Esophagus muscularis mucosa (tissue), 4 donors: ENCODE data around the gene DNAI2. TPM values are rescaled to one million over a fixed set of nuclear protein-coding genes. Genes with fewer than 3 reads are reported as not detected.

Source experiments
- DNase-seq: peaks from one replicate; pipeline ENCODE4 v3.0.0-alpha.2; 2017; ENCODE audit errors: extremely low spot score
- H3K27ac ChIP-seq, 4 donors: fragments of 200-600 bp; sonication (generic); replicated peaks in 1 of 4; 1 replicate in 3 of 4; 2 replicates in 1 of 4; pipeline ENCODE4 v1.5.1; 2016 to 2019; ENCODE audit warnings: mild to moderate bottlenecking in 1 of 4
- H3K27me3 ChIP-seq, 4 donors: fragments of 200-600 bp; sonication (generic); one replicate each; pipeline versions ENCODE4 v1.5.1 to v1.6.0; 2016 to 2019
- H3K36me3 ChIP-seq, 4 donors: fragments of 200-600 bp; sonication (generic); one replicate each; pipeline ENCODE4 v1.5.1; 2016 to 2019
- H3K4me1 ChIP-seq, 4 donors: fragments of 200-600 bp; sonication (generic); one replicate each; pipeline ENCODE4 v1.5.1; 2016 to 2019
- H3K4me3 ChIP-seq, 4 donors: fragments of 200-600 bp; sonication (generic); 1 replicate in 2 of 4; 2 replicates in 2 of 4; pipeline ENCODE4 v1.5.1; 2016 to 2019; ENCODE audit warnings: mild to moderate bottlenecking in 4 of 4, moderate library complexity in 1 of 4
- H3K9me3 ChIP-seq, 4 donors: fragments of 200-600 bp; sonication (generic); 1 replicate in 3 of 4; 2 replicates in 1 of 4; pipeline ENCODE4 v1.5.1; 2016 to 2019
- EP300 ChIP-seq: sonication (generic); formaldehyde crosslinking; IDR thresholded peaks from one replicate; pipeline ENCODE4 v1.6.1; 2017; ENCODE audit warnings: antibody characterized with exemption
- POLR2A ChIP-seq: fragments of 450-650 bp; IDR thresholded peaks from one replicate; pipeline ENCODE4 v1.6.1; 2017; ENCODE audit warnings: antibody characterized with exemption, moderate library complexity, mild to moderate bottlenecking, low read depth
- POLR2AphosphoS5 ChIP-seq, 2 donors: sonication (generic); formaldehyde crosslinking; IDR thresholded peaks; one replicate each; pipeline ENCODE4 v1.6.1; 2017; ENCODE audit warnings: antibody characterized with exemption in 2 of 2
- WGBS: methylation state at CpG from one replicate; pipeline ENCODE4 v1.1.5; 2018; 5-methylcytosine and 5-hydroxymethylcytosine counted together
- intact Hi-C: fragments of 100-400 bp; cut with DNase I; formaldehyde crosslinking; loops from one replicate; pipeline ENCODE4 v1.15.1; 2023
- total RNA-seq, 4 donors: library from RNA; depleted of rRNA; stranded (reverse); fragments of >200 nt; gene quantifications; one replicate each; pipeline versions ENCODE4 v1.1.0 to v1.2.1, GENCODE V29; 2016
- TF ChIP-seq, protein P1 (sequence below), 3 experiments: fragments of 200-600 bp in 2 of 3; fragments of 450-650 bp in 1 of 3; sonication (generic) in 2 of 3; IDR thresholded peaks; one replicate each; pipeline ENCODE4 v1.5.1; 2017 to 2019; ENCODE audit warnings: antibody characterized with exemption in 3 of 3, mild to moderate bottlenecking in 2 of 3, moderate library complexity in 1 of 3

DNAI2 gene
- total RNA-seq, 4 donors from 2014 or later: not detected

DNA sequence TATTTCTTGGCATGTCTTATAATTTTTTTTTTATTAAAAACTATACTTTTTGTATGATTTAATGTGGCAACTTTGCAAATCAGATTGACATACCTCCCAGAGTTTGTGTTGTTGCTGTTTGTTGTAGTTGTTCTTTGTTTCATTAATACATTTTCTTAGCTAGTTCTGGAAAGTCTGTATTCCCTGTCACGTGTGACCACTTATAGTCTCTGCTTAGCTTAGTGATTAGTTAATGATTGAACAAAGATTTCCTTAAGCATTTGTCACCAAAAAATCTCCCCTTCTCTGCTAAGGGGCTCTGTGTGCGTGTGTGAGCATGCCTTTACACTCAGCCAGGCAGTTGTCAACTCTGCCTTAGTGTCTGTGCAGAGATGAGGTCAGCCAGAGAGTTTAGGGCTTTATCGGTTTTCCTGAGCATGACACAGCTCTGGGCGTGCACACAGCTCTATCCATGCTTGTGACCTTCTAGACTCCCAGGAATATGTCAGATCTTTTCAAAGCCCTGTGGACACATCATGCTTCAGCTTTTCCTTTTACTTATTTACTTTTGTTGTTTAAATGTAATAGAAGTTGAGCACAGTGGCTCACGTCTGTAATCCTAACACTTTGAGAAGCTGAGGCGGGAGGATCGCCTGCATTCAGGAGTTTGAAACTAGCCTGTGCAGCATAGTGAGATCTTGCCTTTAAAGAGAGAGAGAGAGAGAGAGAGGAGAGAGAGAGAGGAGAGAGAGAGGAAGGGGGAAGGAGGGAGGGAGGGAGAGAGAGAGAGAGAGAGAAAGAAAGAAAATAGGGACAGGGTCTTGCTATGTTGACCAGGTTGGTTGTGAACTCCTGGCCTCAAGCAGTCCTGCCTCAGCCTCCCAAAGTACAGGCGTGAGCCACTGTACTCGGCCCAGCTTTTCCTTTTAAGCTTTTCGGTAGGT lies 21.9 kb downstream of the DNAI2 start:
- intact Hi-C loops: no loop called here
- peaks cover 0 to 8% (median 0%) of the 10 kb centered on the region in 4 donors for H3K4me1 ChIP-seq
- H3K9me3 ChIP-seq: no peaks in the 10 kb centered on the region
- H3K4me3 ChIP-seq: no peak overlapping the region
- H3K27ac ChIP-seq: no peak overlapping the region
- no peaks in the 10 kb centered on the region for H3K36me3 ChIP-seq
- WGBS: 65% methylated on average over 10 of the region's 10 CpGs
- no peak for DNase-seq
- no peak for TF ChIP-seq EP300
- H3K27me3 ChIP-seq: peaks cover 0 to 38% (median 0%) of the 10 kb centered on the region in 4 donors

DNA sequence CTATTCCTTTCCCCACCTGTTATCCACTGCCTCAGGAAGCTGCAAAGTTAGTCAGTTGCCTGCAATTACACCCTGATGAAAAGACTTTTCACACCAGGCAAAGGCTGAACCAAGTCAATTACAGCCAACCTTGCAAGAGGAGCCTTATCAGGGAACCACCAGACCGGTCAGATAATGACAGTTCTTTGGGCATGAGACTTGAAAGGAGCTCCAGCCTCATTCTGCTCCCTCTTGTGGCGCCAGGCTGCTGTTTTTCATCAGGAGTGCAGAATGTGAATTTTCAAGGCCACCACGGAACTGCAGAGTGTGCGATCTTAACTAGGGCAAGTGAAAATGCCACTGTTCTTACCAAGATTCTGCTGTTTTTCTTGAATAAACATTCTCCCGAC lies 22.5 kb downstream of the DNAI2 start:
- H3K9me3 ChIP-seq: no peaks in the 10 kb centered on the region
- H3K36me3 ChIP-seq: no peaks in the 10 kb centered on the region
- H3K4me1 ChIP-seq: peaks cover 0 to 8% (median 0%) of the 10 kb centered on the region in 4 donors
- intact Hi-C loops: no loop called here
- peaks cover 0 to 40% (median 0%) of the 10 kb centered on the region in 4 donors for H3K27me3 ChIP-seq
- 10% methylated on average over 5 of the region's 5 CpGs for WGBS
- no peak for TF ChIP-seq EP300
- TF ChIP-seq, protein P1, sequence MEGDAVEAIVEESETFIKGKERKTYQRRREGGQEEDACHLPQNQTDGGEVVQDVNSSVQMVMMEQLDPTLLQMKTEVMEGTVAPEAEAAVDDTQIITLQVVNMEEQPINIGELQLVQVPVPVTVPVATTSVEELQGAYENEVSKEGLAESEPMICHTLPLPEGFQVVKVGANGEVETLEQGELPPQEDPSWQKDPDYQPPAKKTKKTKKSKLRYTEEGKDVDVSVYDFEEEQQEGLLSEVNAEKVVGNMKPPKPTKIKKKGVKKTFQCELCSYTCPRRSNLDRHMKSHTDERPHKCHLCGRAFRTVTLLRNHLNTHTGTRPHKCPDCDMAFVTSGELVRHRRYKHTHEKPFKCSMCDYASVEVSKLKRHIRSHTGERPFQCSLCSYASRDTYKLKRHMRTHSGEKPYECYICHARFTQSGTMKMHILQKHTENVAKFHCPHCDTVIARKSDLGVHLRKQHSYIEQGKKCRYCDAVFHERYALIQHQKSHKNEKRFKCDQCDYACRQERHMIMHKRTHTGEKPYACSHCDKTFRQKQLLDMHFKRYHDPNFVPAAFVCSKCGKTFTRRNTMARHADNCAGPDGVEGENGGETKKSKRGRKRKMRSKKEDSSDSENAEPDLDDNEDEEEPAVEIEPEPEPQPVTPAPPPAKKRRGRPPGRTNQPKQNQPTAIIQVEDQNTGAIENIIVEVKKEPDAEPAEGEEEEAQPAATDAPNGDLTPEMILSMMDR (IDR thresholded peaks at IDR 0.05): peak; percentile 38 to 53 (median 49)
- no peak overlapping the region for H3K4me3 ChIP-seq
- DNase-seq: no peak
- H3K27ac ChIP-seq: no peak overlapping the region

DNA sequence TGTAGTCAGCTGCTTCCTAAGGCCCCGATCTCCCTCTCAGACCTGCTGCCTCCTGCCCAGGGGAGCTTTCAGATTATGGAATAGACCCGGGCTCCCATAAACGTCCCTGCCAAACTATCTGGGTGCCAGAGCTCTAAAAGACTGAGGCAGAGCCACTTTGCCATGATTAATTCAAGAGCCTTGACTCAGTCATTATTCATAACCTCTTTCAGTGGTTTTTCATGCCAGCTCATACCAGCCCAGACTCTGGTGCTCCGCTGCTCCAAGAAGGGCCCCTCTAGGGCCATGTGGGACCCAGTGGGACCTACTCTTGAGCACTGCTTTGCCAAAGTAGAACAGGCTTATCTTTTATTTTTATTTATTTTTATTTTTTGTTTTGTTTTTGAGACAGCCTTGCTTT lies 23.9 kb downstream of the DNAI2 start:
- no peak for DNase-seq
- 69% methylated on average over 2 of the region's 4 CpGs for WGBS
- H3K27me3 ChIP-seq: peaks cover 0 to 40% (median 0%) of the 10 kb centered on the region in 4 donors
- no peak overlapping the region for H3K4me3 ChIP-seq
- H3K4me1 ChIP-seq: peaks cover 0 to 8% (median 0%) of the 10 kb centered on the region in 4 donors
- no peaks in the 10 kb centered on the region for H3K9me3 ChIP-seq
- intact Hi-C loops: no loop called here
- no peak for TF ChIP-seq POLR2AphosphoS5 (IDR thresholded peaks at IDR 0.05)
- TF ChIP-seq EP300: no peak
- TF ChIP-seq, protein P1 (IDR thresholded peaks at IDR 0.05): no peak
- no peak for TF ChIP-seq POLR2A
- H3K27ac ChIP-seq: no peak overlapping the region
- no peaks in the 10 kb centered on the region for H3K36me3 ChIP-seq

DNA sequence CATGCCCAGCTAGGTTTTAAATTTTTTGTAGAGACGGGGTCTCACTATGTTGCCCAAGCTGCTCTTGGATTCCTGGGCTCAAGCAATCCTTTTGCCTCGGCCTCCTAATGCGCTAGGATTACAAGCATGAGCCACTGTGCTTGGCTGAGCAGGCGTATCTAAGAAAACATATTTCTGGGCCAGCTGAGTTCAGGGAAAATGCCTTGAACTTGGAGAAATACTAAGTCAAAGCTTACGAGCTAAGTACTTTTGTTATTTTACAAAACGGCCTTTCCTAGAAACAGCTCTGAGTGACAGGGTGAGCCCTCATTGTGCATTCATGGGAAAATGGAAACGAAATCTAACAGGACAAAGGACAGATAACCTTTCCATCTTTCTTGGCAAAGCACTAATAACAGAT lies 24.7 kb downstream of the DNAI2 start:
- intact Hi-C loops: no loop called here
- H3K27me3 ChIP-seq: peaks cover 0 to 40% (median 0%) of the 10 kb centered on the region in 4 donors
- TF ChIP-seq EP300 (no peak), POLR2A (no peak), POLR2AphosphoS5 (IDR thresholded peaks at IDR 0.05) (no peak)
- TF ChIP-seq, protein P1 (IDR thresholded peaks at IDR 0.05): no peak
- H3K36me3 ChIP-seq: no peaks in the 10 kb centered on the region
- 72% methylated on average over 7 of the region's 7 CpGs for whole genome bisulfite sequencing
- H3K4me1 ChIP-seq: peaks cover 0 to 8% (median 0%) of the 10 kb centered on the region in 4 donors
- H3K27ac ChIP-seq: no peak overlapping the region
- DNase-seq: no peak
- H3K9me3 ChIP-seq: no peaks in the 10 kb centered on the region
- no peak overlapping the region for H3K4me3 ChIP-seq

DNA sequence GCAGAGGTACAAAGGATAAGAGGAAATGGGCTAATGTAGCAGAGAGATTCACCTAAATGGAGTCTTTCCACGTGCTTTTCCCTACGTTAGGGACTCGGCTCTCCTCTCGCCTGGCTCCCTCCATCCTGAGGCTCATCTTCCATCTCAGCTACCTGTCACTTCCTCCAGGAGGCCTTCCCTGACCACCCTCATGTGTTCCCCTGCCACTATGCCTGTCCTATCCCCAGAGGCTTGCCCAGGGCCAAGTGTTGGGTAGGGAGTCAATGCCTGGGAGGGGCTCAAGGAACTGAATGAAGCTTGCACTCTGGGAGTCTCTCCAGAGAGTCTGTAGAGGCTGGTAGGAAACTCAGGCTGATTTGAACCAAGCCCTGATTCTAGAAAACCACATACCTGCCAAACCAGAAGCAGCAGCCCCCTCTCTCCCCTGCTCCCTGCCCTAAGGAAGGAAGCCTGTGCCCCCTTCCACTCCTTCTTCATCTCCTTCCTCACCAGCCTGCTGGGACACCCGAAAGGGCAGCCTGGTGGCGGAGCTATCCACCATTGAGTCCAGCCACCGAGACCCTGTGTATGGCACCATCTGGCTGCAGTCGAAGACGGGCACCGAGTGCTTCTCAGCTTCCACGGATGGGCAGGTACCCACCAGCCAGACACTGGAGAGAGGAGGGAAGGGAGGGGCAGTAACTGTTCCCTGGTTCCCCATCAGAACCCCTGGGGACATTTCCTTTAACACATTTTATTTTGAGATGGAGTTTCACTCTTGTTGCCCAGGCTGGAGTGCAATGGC lies 25.4 kb downstream of the DNAI2 start:
- 81% methylated on average over 11 of the region's 11 CpGs for WGBS
- intact Hi-C loops: no loop called here
- Histone ChIP-seq H3K4me1 (peaks cover 0 to 8% (median 0%) of the 10 kb centered on the region in 4 donors), H3K4me3 (no peak overlapping the region), H3K36me3 (no peaks in the 10 kb centered on the region), H3K27ac (no peak overlapping the region), H3K27me3 (peaks cover 0 to 42% (median 0%) of the 10 kb centered on the region in 4 donors), H3K9me3 (peaks cover 0 to 1% (median under 1%) of the 10 kb centered on the region in 4 donors)
- DNase-seq: no peak
- no peak for TF ChIP-seq POLR2AphosphoS5 (IDR thresholded peaks at IDR 0.05)
- no peak for TF ChIP-seq EP300
- TF ChIP-seq POLR2A: no peak
- TF ChIP-seq, protein P1 (IDR thresholded peaks at IDR 0.05): no peak
